Endothelial cell of umbilical vein (primary cell): ENCODE measurements around the gene FGD5. TPM values are rescaled to one million over a fixed set of nuclear protein-coding genes. Genes with fewer than 3 reads are reported as not detected.

Experiments
- BruUV-seq: library from RNA; stranded (reverse); fragments of 400-500 nt; replicated peaks from 2 replicates; lab custom pipeline; 2021; lab: Mats Ljungman, UMichigan
- CTCF ChIA-PET: fragments of 300-600, 350-600 bp; sonication (Branson Sonifier 250); formaldehyde crosslinking; loops from one replicate; lab custom pipeline; 2021; ENCODE audit warnings: antibody characterized with exemption, inconsistent platforms; lab: Charles Lee
- POLR2A ChIA-PET: fragments of 300-600, 350-600 bp; sonication (Branson Sonifier 250); formaldehyde crosslinking; loops from one replicate; lab custom pipeline; 2021; ENCODE audit warnings: antibody characterized with exemption, inconsistent platforms; lab: Charles Lee
- DNase-seq: peaks from one replicate; pipeline ENCODE4 v3.0.0-alpha.2; 2011; ENCODE audit warnings: low read depth, low spot score
- FAIRE-seq: peaks from 2 replicates; lab custom pipeline; 2011; peaks lifted over from hg19 to GRCh38; lab: Jason Lieb, UNC
- H2AFZ ChIP-seq: 2 replicates; pipeline ENCODE4 v1.6.0; 2012; ENCODE audit warnings: low read depth, low read length, control low read depth, inconsistent platforms
- H3K27ac ChIP-seq: 2 replicates; pipeline ENCODE4 v1.5.1; 2011; ENCODE audit warnings: low read depth, mild to moderate bottlenecking, control low read depth, low read length, moderate library complexity; ENCODE audit not compliant: insufficient read depth
- H3K27me3 ChIP-seq, 2 experiments: 2 replicates each; pipeline versions ENCODE4 v1.6.0 to v1.6.1; 2011; ENCODE audit warnings: low read length in 2 of 2, mixed read lengths in 1 of 2; ENCODE audit not compliant: control insufficient read depth in 2 of 2, insufficient read depth in 2 of 2
- H3K36me3 ChIP-seq, 2 experiments: 2 replicates in 1 of 2; 3 replicates in 1 of 2; pipeline ENCODE4 v1.5.1; 2011; ENCODE audit warnings: low read length in 2 of 2, mild to moderate bottlenecking in 1 of 2, moderate library complexity in 1 of 2; ENCODE audit not compliant: control insufficient read depth in 2 of 2, insufficient read depth in 2 of 2; ENCODE audit errors: extremely low read depth in 1 of 2
- H3K4me1 ChIP-seq: 3 replicates; pipeline ENCODE4 v1.5.1; 2011; ENCODE audit warnings: mild to moderate bottlenecking, low read length; ENCODE audit not compliant: control insufficient read depth, insufficient read depth; ENCODE audit errors: extremely low read depth
- H3K4me2 ChIP-seq: 2 replicates; pipeline ENCODE4 v1.6.1; 2011; ENCODE audit warnings: low read length, control low read depth, mixed read lengths; ENCODE audit not compliant: insufficient read depth
- H3K4me3 ChIP-seq, 3 experiments: fragments of 200-600 bp in 1 of 3; sonication (generic), shearing (Covaris generic) in 1 of 3; replicated peaks in 1 of 3; 2 replicates each; pipeline ENCODE4 v1.5.1; 2011 to 2016; ENCODE audit warnings: control low read depth in 3 of 3, low read length in 3 of 3, mild to moderate bottlenecking in 2 of 3, inconsistent platforms in 1 of 3, low read depth in 1 of 3, moderate library complexity in 1 of 3; ENCODE audit not compliant: insufficient read depth in 1 of 3
- H3K79me2 ChIP-seq: 2 replicates; pipeline ENCODE4 v1.6.0; 2012; ENCODE audit warnings: low read length, inconsistent platforms; ENCODE audit not compliant: control insufficient read depth, insufficient read depth
- H3K9ac ChIP-seq: replicated peaks from 2 replicates; pipeline ENCODE3; 2011; ENCODE audit warnings: low read length, control low read depth; ENCODE audit not compliant: insufficient read depth; ENCODE audit errors: extremely low read depth
- H3K9me1 ChIP-seq: replicated peaks from 3 replicates; pipeline ENCODE4 v1.6.0; 2011; ENCODE audit warnings: mild to moderate bottlenecking, low read length; ENCODE audit not compliant: control insufficient read depth, insufficient read depth; ENCODE audit errors: extremely low read depth
- H3K9me3 ChIP-seq: replicated peaks from 2 replicates; pipeline ENCODE4 v1.5.1; 2012; ENCODE audit warnings: low read length, inconsistent platforms; ENCODE audit not compliant: control insufficient read depth, insufficient read depth
- H4K20me1 ChIP-seq: replicated peaks from 2 replicates; pipeline ENCODE3; 2011; ENCODE audit warnings: mild to moderate bottlenecking, low read length; ENCODE audit not compliant: control insufficient read depth, insufficient read depth; ENCODE audit errors: extremely low read depth
- CTCF ChIP-seq, 2 donors: IDR thresholded peaks; 1 replicate in 1 of 2; 2 replicates in 1 of 2; pipeline ENCODE4 v1.5.1; 2011; ENCODE audit warnings: low read length in 2 of 2, mild to moderate bottlenecking in 2 of 2, moderate library complexity in 2 of 2, control low read depth in 1 of 2, inconsistent platforms in 1 of 2, low read depth in 1 of 2; ENCODE audit not compliant: insufficient read depth in 1 of 2; ENCODE audit errors: extremely low read depth in 1 of 2
- EZH2 ChIP-seq: IDR thresholded peaks from 2 replicates; pipeline ENCODE4 v1.6.1; 2012; ENCODE audit warnings: borderline replicate concordance, low read depth, mild to moderate bottlenecking, moderate library complexity, low read length, inconsistent platforms; ENCODE audit not compliant: severe bottlenecking
- FOS ChIP-seq: IDR thresholded peaks from 2 replicates; pipeline ENCODE4 v1.6.1; 2011; ENCODE audit warnings: mild to moderate bottlenecking, low read length, moderate library complexity, borderline replicate concordance; ENCODE audit not compliant: insufficient read depth
- GATA2 ChIP-seq: IDR thresholded peaks from 2 replicates; pipeline ENCODE4 v1.7.0; 2011; ENCODE audit warnings: low read depth, mild to moderate bottlenecking, moderate library complexity, mixed read lengths, low read length; ENCODE audit not compliant: insufficient read length, insufficient read depth
- JUN ChIP-seq: IDR thresholded peaks from 2 replicates; pipeline ENCODE4 v1.6.1; 2011; ENCODE audit warnings: borderline replicate concordance, low read depth; ENCODE audit not compliant: insufficient read length, insufficient read depth
- MYC ChIP-seq: IDR thresholded peaks from one replicate; pipeline ENCODE4 v1.6.1; 2011; ENCODE audit warnings: mild to moderate bottlenecking, low read depth, low read length
- POLR2A ChIP-seq: IDR thresholded peaks from 2 replicates; pipeline ENCODE4 v1.6.1; 2012; ENCODE audit warnings: low read depth, mild to moderate bottlenecking, control low read depth, low read length
- POLR2AphosphoS5 ChIP-seq: IDR thresholded peaks from 2 replicates; pipeline ENCODE4 v1.6.1; 2012; ENCODE audit warnings: low read depth, mild to moderate bottlenecking, control low read depth, low read length, moderate library complexity; ENCODE audit not compliant: insufficient read depth
- dilution Hi-C: fragments of 300-500 bp; cut with MboI; formaldehyde crosslinking; loops from one replicate; pipeline ENCODE4 v1.15.0; 2019; ENCODE audit warnings: low sequenced_read_pairs; ENCODE audit not compliant: extremely low pct_ligation_motif_present
- intact Hi-C: fragments of 100-400 bp; cut with micrococcal nuclease; formaldehyde crosslinking; loops from one replicate; pipeline ENCODE4 v1.10.0; 2022
- polyA plus RNA-seq, 4 experiments: library from polyadenylated mRNA; depleted of rRNA in 3 of 4; stranded (reverse) in 3 of 4; unstranded in 1 of 4; fragments of >200 nt; gene quantifications; 2 replicates each; pipeline versions ENCODE4 v1.2.1 to v1.2.3, GENCODE V29; 2011 to 2012; ENCODE audit warnings: missing spikeins in 1 of 4
- total RNA-seq: library from RNA; stranded (reverse); gene quantifications from 2 replicates; pipeline ENCODE4 v1.2.3, GENCODE V29; 2021
- TF ChIP-seq, protein P1 (sequence below): IDR thresholded peaks from 2 replicates; pipeline ENCODE4 v1.6.1; 2011; ENCODE audit not compliant: insufficient read depth, insufficient read length

The FGD5 gene
- total and polyA plus RNA-seq, 2 donors (not counting 3 experiments of a cell fraction or from before 2014, with no cell fraction given) = 49.6 to 134 TPM

- Histone ChIP-seq H3K9ac (no peak overlapping the region), H3K4me1 (peaks cover 30% of the 10 kb centered on the region), H3K9me1 (no peaks in the 10 kb centered on the region), H3K27me3 (no peaks in the 10 kb centered on the region), H2AFZ (no peak overlapping the region), H3K4me3 (no peak overlapping the region), H3K79me2 (no peaks in the 10 kb centered on the region), H3K36me3 (no peaks in the 10 kb centered on the region), H3K27ac (no peak overlapping the region), H3K4me2 (no peak overlapping the region), H3K9me3 (no peaks in the 10 kb centered on the region), H4K20me1 (no peaks in the 10 kb centered on the region)
- intact Hi-C loops (loop anchor here (10.0 kb wide), 2 partner anchors 244 to 366 kb away; no protein-coding TSS in a partner anchor), dilution Hi-C loops (no loop called here)
- DNase-seq (no peak), FAIRE-seq (no peak)
- BruUV-seq = no TSS peak
- ChIA-PET CTCF (interaction anchor here (1.6 kb wide), 1 partner anchor 20 kb away, joined by 3 read pairs; no protein-coding TSS in a partner anchor), POLR2A (no interaction called here)
- TF ChIP-seq EZH2 = no peak
- no peak for TF ChIP-seq FOS
- TF ChIP-seq POLR2AphosphoS5 = no peak
- TF ChIP-seq CTCF (IDR thresholded peaks at IDR 0.05; ENCODE audit: extremely low read depth in 1 of 2, insufficient read depth in 1 of 2, low read depth in 1 of 2, low read length in 2 of 2) = no peak
- no peak for TF ChIP-seq GATA2
- TF ChIP-seq MYC = no peak
- TF ChIP-seq JUN = no peak
- TF ChIP-seq, protein P1, sequence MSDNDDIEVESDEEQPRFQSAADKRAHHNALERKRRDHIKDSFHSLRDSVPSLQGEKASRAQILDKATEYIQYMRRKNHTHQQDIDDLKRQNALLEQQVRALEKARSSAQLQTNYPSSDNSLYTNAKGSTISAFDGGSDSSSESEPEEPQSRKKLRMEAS = no peak
- no peak for TF ChIP-seq POLR2A
Measured at GRCh38 chr3:14801031-14801430, 17.7 kb upstream of the FGD5 start.
